ENCODE data around the gene TTI1. TPM values are rescaled to one million over a fixed set of nuclear protein-coding genes. Genes with fewer than 3 reads are reported as not detected.
"Not testable (repeated sequence)": the region's sequence is repeated elsewhere in the genome, so short reads cannot be mapped to it uniquely, and the experiment has no call there.

The TTI1 gene
- total RNA-seq, 1 donor from 2014 or later: 30.1 TPM

DNA sequence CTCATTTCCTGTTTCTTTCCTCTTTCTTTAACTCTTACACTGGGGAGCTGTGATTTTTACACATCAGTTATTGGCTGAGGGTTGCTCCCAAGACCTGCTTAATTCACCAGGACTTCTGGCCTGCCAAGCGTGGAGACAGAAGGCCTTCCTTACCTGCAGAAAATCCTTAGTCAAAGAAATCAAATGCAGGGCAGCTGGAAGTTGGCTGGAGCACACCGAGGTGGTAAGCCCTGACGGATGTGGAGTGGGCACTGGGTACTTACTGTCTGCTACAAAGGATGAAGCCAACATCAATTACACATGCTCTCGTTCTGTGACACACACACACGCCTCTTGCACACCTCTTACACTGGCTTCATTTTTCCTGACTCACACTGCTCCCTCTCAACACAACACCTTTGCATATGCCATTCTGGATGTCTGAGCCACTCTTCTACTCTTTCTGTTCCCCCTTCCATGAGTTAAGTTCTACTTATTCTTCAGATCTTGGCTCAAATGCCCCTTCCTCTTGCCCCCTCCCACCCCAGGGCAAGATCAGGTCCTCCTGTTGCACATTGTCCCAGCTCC, 61.6 kb downstream of the TTI1 start:
- intact Hi-C loops (cut with micrococcal nuclease): no loop called here
- no peak overlapping the region for H3K4me3 Mint-ChIP-seq
- H3K4me1 Mint-ChIP-seq: peaks cover 4% of the 10 kb centered on the region
- H3K36me3 Mint-ChIP-seq (ENCODE audit: low read depth): peaks cover 2% of the 10 kb centered on the region
- TF ChIP-seq, protein P1, sequence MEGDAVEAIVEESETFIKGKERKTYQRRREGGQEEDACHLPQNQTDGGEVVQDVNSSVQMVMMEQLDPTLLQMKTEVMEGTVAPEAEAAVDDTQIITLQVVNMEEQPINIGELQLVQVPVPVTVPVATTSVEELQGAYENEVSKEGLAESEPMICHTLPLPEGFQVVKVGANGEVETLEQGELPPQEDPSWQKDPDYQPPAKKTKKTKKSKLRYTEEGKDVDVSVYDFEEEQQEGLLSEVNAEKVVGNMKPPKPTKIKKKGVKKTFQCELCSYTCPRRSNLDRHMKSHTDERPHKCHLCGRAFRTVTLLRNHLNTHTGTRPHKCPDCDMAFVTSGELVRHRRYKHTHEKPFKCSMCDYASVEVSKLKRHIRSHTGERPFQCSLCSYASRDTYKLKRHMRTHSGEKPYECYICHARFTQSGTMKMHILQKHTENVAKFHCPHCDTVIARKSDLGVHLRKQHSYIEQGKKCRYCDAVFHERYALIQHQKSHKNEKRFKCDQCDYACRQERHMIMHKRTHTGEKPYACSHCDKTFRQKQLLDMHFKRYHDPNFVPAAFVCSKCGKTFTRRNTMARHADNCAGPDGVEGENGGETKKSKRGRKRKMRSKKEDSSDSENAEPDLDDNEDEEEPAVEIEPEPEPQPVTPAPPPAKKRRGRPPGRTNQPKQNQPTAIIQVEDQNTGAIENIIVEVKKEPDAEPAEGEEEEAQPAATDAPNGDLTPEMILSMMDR (IDR thresholded peaks at IDR 0.05): no peak
- peaks cover 16% of the 10 kb centered on the region for H3K27me3 Mint-ChIP-seq
- H3K27ac Mint-ChIP-seq: no peak overlapping the region
- DNase-seq (no peak), ATAC-seq (ENCODE audit: low read depth) (no peak)
- peaks cover 16% of the 10 kb centered on the region for H3K9me3 Mint-ChIP-seq
- POLR2A ChIA-PET: no interaction called here
- CTCF ChIA-PET: interaction anchor here (1.1 kb wide), 1 partner anchor 21 kb away, joined by 3 read pairs; no protein-coding TSS in a partner anchor

DNA sequence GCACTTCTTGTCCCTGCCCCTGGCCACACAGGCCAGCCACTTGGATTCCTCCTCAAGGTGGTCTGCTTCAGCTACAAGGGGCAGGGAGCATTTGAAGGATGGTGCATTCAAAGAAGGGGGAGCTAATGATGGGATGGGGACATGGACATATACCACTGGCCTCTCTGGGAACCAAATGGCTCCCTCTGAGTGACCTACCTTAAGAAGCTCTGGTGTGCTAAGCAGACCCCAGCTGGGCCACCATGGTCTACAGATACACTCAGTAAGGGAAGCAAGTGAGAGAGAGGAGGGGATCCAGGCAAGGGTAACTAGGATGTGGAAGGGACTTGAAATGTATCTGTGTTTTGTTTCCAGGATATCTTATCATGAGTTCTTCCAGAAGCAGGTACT, 62.4 kb downstream of the TTI1 start:
- TF ChIP-seq, protein P1 (IDR thresholded peaks at IDR 0.05): no peak
- no peak overlapping the region for H3K27ac Mint-ChIP-seq
- ATAC-seq (ENCODE audit: low read depth) (no peak), DNase-seq (no peak)
- peaks cover 2% of the 10 kb centered on the region for H3K36me3 Mint-ChIP-seq (ENCODE audit: low read depth)
- peaks cover 21% of the 10 kb centered on the region for H3K27me3 Mint-ChIP-seq
- CTCF ChIA-PET: interaction anchor here (1.1 kb wide), 1 partner anchor 22 kb away, joined by 3 read pairs; no protein-coding TSS in a partner anchor
- peaks cover 19% of the 10 kb centered on the region for H3K9me3 Mint-ChIP-seq
- no peaks in the 10 kb centered on the region for H3K4me1 Mint-ChIP-seq
- POLR2A ChIA-PET: no interaction called here
- no peak overlapping the region for H3K4me3 Mint-ChIP-seq
- intact Hi-C loops (cut with micrococcal nuclease): no loop called here

DNA sequence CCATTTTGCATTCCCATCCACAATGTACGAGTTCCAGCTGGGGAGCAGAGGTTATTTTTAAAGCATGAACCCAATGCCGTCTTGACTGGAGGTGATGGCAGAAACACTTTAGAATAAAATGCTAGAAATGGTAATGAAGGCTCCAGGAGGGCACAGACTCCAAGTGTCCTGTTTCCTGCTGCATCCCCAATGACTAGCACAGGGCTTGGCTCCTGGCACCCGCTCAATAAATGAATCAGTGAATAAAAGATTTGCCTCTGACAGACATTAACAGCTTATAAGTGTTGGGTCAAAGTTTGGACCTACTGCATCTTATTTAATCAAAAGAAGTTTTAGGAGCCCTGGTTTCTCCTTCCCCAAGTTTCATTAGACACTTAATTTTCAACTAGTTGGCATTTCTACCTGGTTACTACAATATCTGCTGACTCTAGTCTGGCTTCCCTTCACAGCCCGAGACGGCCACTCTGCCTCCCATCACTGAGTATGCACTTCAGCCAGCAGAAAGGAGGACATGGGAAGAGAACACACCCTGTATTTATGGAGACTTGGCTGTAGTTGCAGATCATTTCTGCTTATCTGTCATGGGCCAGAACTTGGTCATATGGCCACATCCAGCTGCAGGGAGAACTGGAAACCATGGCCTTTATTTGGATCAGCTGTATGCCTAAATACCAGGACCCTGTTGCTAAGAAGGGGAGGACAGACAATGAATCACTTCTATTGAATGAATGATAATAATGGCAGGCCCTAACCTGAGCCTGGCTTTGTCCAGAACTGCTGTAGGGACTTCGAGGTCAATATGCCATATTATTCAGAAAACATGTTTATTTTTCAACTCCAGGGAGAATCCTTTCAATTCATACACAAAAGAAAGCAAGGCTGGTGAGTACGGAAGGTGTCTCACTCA, 63.1 kb downstream of the TTI1 start:
- no peak for ATAC-seq (ENCODE audit: low read depth)
- intact Hi-C loops (cut with micrococcal nuclease): no loop called here
- ChIA-PET CTCF (interaction anchor here (0.6 to 1.1 kb wide), 2 partner anchors 22 to 932 kb away, joined by 3 read pairs; no protein-coding TSS in a partner anchor), POLR2A (no interaction called here)
- Mint-ChIP-seq H3K27ac (no peak overlapping the region), H3K27me3 (peaks cover 21% of the 10 kb centered on the region), H3K4me3 (no peak overlapping the region), H3K36me3 (ENCODE audit: low read depth) (peaks cover 2% of the 10 kb centered on the region), H3K9me3 (peaks cover 19% of the 10 kb centered on the region), H3K4me1 (no peaks in the 10 kb centered on the region)
- TF ChIP-seq, protein P1 (IDR thresholded peaks at IDR 0.05): no peak
- DNase-seq: no peak

DNA sequence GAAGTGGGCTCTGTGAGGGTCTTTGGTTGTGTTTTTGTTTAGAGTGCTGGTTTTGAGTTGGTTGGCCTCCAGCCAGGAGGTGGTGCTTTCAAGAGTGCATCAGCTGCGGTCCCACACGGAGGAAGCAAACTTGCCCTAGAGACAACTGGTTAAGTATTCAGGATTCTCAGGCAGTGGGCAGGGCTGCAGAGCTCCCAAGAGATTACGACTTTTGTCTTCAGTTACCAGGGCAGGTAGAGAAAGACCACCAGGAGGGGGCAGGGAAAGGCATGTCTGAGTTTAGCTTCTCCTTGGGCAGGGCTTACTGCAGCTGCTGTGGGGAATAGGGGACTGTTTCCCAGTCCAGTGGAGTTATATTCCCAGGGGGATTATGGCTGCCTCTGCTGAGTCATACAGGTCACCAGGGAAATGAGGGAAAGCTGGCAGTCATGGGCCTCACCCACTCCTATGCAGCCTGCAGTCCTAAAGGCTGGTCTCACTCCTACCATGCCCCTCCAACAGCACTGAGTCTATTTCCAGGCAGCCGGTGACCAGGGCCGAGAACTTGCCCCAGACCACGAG, 64.3 kb downstream of the TTI1 start:
- peaks cover 2% of the 10 kb centered on the region for H3K36me3 Mint-ChIP-seq (ENCODE audit: low read depth)
- H3K27me3 Mint-ChIP-seq: peaks cover 26% of the 10 kb centered on the region
- no peak overlapping the region for H3K27ac Mint-ChIP-seq
- no peaks in the 10 kb centered on the region for H3K4me1 Mint-ChIP-seq
- POLR2A ChIA-PET: interaction anchor here (0.6 kb wide), 1 partner anchor 1030 kb away, joined by 6 read pairs; no protein-coding TSS in a partner anchor
- intact Hi-C loops (cut with micrococcal nuclease): no loop called here
- CTCF ChIA-PET: no interaction called here
- TF ChIP-seq, protein P1 (IDR thresholded peaks at IDR 0.05): no peak
- ATAC-seq (ENCODE audit: low read depth): no peak
- H3K4me3 Mint-ChIP-seq: no peak overlapping the region
- no peak for DNase-seq
- H3K9me3 Mint-ChIP-seq: peaks cover 21% of the 10 kb centered on the region

DNA sequence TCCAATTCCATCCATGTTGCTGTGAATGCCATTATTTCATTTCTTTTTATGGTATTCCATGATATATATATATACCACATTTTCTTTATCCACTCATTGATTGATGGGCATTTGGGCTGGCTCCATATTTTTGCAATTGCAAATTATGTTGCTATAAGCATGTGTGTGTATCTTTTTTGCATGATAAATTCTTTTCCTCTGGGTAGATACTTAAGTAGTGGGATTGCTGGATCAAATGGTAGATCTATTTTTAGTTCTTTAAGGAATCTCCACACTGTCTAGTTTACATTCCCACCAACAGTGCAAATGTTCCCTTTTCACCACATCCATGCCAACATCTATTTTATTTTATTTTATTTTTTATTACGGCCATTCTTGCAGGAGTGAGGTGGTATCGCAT, 69.8 kb downstream of the TTI1 start:
- H3K4me3 Mint-ChIP-seq; POLR2A ChIA-PET; CTCF ChIA-PET; intact Hi-C loops (cut with micrococcal nuclease); ATAC-seq (ENCODE audit: low read depth); H3K27ac Mint-ChIP-seq; DNase-seq; H3K36me3 Mint-ChIP-seq (ENCODE audit: low read depth); H3K4me1 Mint-ChIP-seq: not testable (repeated sequence)
- Mint-ChIP-seq H3K9me3 (peaks cover 25% of the 10 kb centered on the region), H3K27me3 (peaks cover 23% of the 10 kb centered on the region)

Data from activated B cell treated with CpG ODN at 0.5 μM for 24 hours (primary cell).